Measurements from ENCODE around the gene COX7A2L.

DNA sequence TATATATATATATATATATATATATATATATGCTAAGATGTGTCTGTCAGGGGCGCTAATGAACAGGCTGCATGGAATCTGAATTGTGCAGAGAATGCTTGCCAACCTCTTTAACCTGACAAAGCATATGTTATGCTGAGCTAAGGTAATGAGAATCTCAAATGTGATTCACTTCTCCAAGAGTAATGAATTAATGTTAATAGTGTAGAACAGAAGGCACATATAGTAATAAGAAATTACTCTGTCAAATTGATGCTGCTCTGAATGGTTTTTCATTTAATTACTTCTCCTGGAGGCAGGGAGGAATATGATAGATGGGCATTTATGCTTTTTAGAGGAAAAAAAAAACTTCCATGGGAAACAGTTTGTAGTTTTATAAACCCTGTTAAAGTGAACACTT is 35.4 kb downstream of the COX7A2L start:
- no peak for TF ChIP-seq POLR2A (IDR thresholded peaks at IDR 0.05)
- TF ChIP-seq, protein P1, sequence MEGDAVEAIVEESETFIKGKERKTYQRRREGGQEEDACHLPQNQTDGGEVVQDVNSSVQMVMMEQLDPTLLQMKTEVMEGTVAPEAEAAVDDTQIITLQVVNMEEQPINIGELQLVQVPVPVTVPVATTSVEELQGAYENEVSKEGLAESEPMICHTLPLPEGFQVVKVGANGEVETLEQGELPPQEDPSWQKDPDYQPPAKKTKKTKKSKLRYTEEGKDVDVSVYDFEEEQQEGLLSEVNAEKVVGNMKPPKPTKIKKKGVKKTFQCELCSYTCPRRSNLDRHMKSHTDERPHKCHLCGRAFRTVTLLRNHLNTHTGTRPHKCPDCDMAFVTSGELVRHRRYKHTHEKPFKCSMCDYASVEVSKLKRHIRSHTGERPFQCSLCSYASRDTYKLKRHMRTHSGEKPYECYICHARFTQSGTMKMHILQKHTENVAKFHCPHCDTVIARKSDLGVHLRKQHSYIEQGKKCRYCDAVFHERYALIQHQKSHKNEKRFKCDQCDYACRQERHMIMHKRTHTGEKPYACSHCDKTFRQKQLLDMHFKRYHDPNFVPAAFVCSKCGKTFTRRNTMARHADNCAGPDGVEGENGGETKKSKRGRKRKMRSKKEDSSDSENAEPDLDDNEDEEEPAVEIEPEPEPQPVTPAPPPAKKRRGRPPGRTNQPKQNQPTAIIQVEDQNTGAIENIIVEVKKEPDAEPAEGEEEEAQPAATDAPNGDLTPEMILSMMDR (IDR thresholded peaks at IDR 0.05), result no peak
- no peak for TF ChIP-seq POLR2AphosphoS5 (IDR thresholded peaks at IDR 0.05)

All from breast epithelium (tissue), 3 donors.